ENCODE measurements around the gene HMGN1.

DNA sequence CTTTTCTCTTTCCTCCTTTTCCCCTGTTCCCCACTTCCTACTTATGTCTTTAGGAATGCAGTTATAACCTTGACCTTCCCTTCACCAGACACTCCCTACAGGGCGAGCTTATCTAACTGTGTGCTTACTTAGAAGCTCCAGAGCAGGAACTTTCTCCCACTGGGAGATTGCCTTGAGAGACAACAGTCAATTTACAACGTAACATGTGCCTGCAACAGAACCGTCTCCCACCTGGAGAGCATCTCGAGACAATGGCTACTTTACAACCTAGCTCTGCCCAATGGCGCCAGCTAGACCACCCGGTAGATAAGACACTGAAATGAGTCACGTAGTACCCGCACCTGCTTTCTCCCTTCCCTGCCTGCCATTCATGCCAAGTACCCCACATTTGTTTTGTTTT is 16.7 kb downstream of the HMGN1 start:
- TF ChIP-seq, protein P1, sequence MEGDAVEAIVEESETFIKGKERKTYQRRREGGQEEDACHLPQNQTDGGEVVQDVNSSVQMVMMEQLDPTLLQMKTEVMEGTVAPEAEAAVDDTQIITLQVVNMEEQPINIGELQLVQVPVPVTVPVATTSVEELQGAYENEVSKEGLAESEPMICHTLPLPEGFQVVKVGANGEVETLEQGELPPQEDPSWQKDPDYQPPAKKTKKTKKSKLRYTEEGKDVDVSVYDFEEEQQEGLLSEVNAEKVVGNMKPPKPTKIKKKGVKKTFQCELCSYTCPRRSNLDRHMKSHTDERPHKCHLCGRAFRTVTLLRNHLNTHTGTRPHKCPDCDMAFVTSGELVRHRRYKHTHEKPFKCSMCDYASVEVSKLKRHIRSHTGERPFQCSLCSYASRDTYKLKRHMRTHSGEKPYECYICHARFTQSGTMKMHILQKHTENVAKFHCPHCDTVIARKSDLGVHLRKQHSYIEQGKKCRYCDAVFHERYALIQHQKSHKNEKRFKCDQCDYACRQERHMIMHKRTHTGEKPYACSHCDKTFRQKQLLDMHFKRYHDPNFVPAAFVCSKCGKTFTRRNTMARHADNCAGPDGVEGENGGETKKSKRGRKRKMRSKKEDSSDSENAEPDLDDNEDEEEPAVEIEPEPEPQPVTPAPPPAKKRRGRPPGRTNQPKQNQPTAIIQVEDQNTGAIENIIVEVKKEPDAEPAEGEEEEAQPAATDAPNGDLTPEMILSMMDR (IDR thresholded peaks at IDR 0.05), result no peak
- TF ChIP-seq EZH2 (IDR thresholded peaks at IDR 0.05; ENCODE audit: borderline replicate concordance, insufficient read depth, low read depth, low read length, poor library complexity, severe bottlenecking), result no peak
